Pons (tissue), 1 donor: Measurements from ENCODE around the gene HBG1.

Experiments used
- DNase-seq: peaks from one replicate; pipeline ENCODE4 v3.0.0-alpha.2; 2016; ENCODE audit warnings: low spot score

Gene HBG1

GRCh38 chr11:5225480-5225871 is 24.2 kb downstream of the HBG1 start:
- no peak for DNase-seq

GRCh38 chr11:5224538-5225479 is 24.8 kb downstream of the HBG1 start:
- no peak for DNase-seq

GRCh38 chr11:5223686-5224085 is 26.0 kb downstream of the HBG1 start:
- DNase-seq, result no peak

GRCh38 chr11:5223146-5223545 is 26.5 kb downstream of the HBG1 start:
- DNase-seq, result no peak

GRCh38 chr11:5210376-5210885 is 39.2 kb downstream of the HBG1 start:
- no peak for DNase-seq

GRCh38 chr11:5204787-5205186 is 44.9 kb downstream of the HBG1 start:
- DNase-seq, result peak; percentile 47

GRCh38 chr11:5203366-5203765 is 46.3 kb downstream of the HBG1 start:
- no peak for DNase-seq

- DNase-seq, result no peak
These were observed 49.1 kb downstream of the HBG1 start, which contains the start of gene OR51V1 for GRCh38 chr11:5200582-5200981. OR51V1 (minus strand) TSS chr11:5200682; CDS start chr11:5200682, 0 bp downstream.

GRCh38 chr11:5198285-5198684 is 51.4 kb downstream of the HBG1 start:
- no peak for DNase-seq
